ENCODE results near the gene CTSS.

DNA sequence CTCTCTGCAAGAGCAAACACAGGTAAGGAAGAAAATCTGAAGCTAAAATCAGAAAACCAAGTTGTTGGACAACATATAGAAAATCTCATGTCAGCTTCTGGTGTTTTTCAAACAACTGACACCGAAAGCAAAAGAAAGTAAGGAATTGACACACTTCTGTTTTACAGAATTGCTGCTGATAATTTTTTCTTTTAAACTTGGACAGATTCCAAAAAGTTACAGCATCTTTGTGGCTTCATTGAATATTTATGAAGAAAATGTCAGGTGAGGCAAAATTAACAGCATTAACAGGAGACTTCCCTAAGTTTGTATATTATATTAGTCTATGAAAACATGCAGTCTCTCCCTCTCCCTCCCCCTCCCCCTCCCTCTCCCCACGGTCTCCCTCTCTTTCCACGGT lies 14.9 kb upstream of the CTSS start:
- TF ChIP-seq CTCF (conservative IDR thresholded peaks at IDR 0.05; ENCODE audit: low read depth, low read length) (no peak), EZH2phosphoT487 (IDR thresholded peaks at IDR 0.05; ENCODE audit: borderline replicate concordance, low read length) (no peak), EZH2 (IDR thresholded peaks at IDR 0.05; ENCODE audit: low read length, unreplicated experiment) (no peak)

Data from PC-3 (cell line).